Erythroblast (primary cell): ENCODE measurements around the gene GLIS2.

ENCODE experiments used
- GATA1 ChIP-seq: IDR thresholded peaks from 2 replicates; pipeline ENCODE4 v1.6.1; 2011; ENCODE audit warnings: low read depth, mild to moderate bottlenecking, control low read depth, low read length, moderate library complexity
- POLR2A ChIP-seq: IDR thresholded peaks from 2 replicates; pipeline ENCODE4 v1.6.1; 2011; ENCODE audit warnings: mild to moderate bottlenecking, low read length

- TF ChIP-seq POLR2A (no peak), GATA1 (no peak)
These were observed 37.8 kb downstream of the GLIS2 start for GRCh38 chr16:4353675-4354074.
